NAMALWA (cell line): ENCODE data around the gene FZD2.
"Not testable (repeated sequence)": the region's sequence is repeated elsewhere in the genome, so short reads cannot be mapped to it uniquely, and the experiment has no call there.

Experiments
- DNase-seq: peaks from one replicate; pipeline ENCODE4 v3.0.0-alpha.2; 2015; ENCODE audit warnings: low spot score

FZD2 gene

GRCh38 chr17:44556832-44557606, at the start of gene FZD2:
FZD2 (plus strand) TSS chr17:44557484; CDS start chr17:44557689, 205 bp downstream.
- DNase-seq: peak; percentile 96

- peak; percentile 89 for DNase-seq
Observed at GRCh38 chr17:44511241-44512134, 45.8 kb upstream of the FZD2 start.

GRCh38 chr17:44518032-44518431, 39.3 kb upstream of the FZD2 start:
- DNase-seq: no peak

- DNase-seq: peak; percentile 76
Observed at GRCh38 chr17:44522883-44523671, 34.2 kb upstream of the FZD2 start.

- no peak for DNase-seq
Observed at GRCh38 chr17:44523672-44523972, 33.7 kb upstream of the FZD2 start.

GRCh38 chr17:44527102-44527501, 30.2 kb upstream of the FZD2 start:
- DNase-seq: no peak

- DNase-seq: no peak
Observed at GRCh38 chr17:44527954-44528353, 29.3 kb upstream of the FZD2 start.

- no peak for DNase-seq
Observed at GRCh38 chr17:44529864-44530263, 27.4 kb upstream of the FZD2 start.

GRCh38 chr17:44530896-44531418, 26.3 kb upstream of the FZD2 start:
- DNase-seq: no peak

- peak; percentile 90 for DNase-seq
Observed at GRCh38 chr17:44533533-44534246, 23.6 kb upstream of the FZD2 start.

GRCh38 chr17:44536090-44536953, 21.0 kb upstream of the FZD2 start:
- DNase-seq: no peak

- DNase-seq: not testable (repeated sequence)
Observed at GRCh38 chr17:44537922-44538321, 19.4 kb upstream of the FZD2 start.

GRCh38 chr17:44539673-44540072, 17.6 kb upstream of the FZD2 start:
- DNase-seq: no peak

GRCh38 chr17:44540246-44541084, 16.8 kb upstream of the FZD2 start:
- DNase-seq: no peak

GRCh38 chr17:44541884-44542581, 15.3 kb upstream of the FZD2 start:
- no peak for DNase-seq

- no peak for DNase-seq
Observed at GRCh38 chr17:44543213-44543904, 13.9 kb upstream of the FZD2 start.

GRCh38 chr17:44543905-44544523, 13.3 kb upstream of the FZD2 start:
- no peak for DNase-seq
